HepG2 (cell line): ENCODE data around the gene PRM2. TPM values are rescaled to one million over a fixed set of nuclear protein-coding genes. Genes with fewer than 3 reads are reported as not detected.
A peak's percentile ranks its signal among the peaks of the same experiment; 100 is the strongest.

ENCODE experiments used
- BCL6 ChIP-seq: IDR thresholded peaks from 2 replicates; pipeline ENCODE4 v1.6.1; 2016; ENCODE audit warnings: missing genetic modification reagents, missing compliant biosample characterization
- BRD4 ChIP-seq: sonication (generic); formaldehyde crosslinking; IDR thresholded peaks from 2 replicates; pipeline ENCODE4 v1.4.0; 2020; ENCODE audit warnings: missing genetic modification reagents
- CREM ChIP-seq, 2 experiments: sonication (generic) in 1 of 2; formaldehyde crosslinking in 1 of 2; IDR thresholded peaks; 2 replicates each; pipeline versions ENCODE4 v1.4.0 to v1.6.1; 2016 to 2020; ENCODE audit warnings: antibody characterized with exemption in 1 of 2, mild to moderate bottlenecking in 1 of 2, missing genetic modification reagents in 1 of 2
- MAF1 ChIP-seq: sonication (generic); formaldehyde crosslinking; IDR thresholded peaks from 2 replicates; pipeline ENCODE4 v1.5.0; 2020; ENCODE audit warnings: missing genetic modification reagents, borderline replicate concordance
- MIXL1 ChIP-seq: IDR thresholded peaks from 2 replicates; pipeline ENCODE4 v1.6.1; 2016
- NFE2L2 ChIP-seq: fragments of 150-350 bp; IDR thresholded peaks from 2 replicates; pipeline ENCODE4 v1.6.1; 2014; ENCODE audit warnings: low read length
- NFIB ChIP-seq: sonication (generic); formaldehyde crosslinking; IDR thresholded peaks from 2 replicates; pipeline ENCODE4 v1.9.0; 2021; ENCODE audit warnings: missing genetic modification reagents, mild to moderate bottlenecking, borderline replicate concordance
- RFX1 ChIP-seq: fragments of 450-650 bp; IDR thresholded peaks from 2 replicates; pipeline ENCODE4 v1.6.1; 2017
- SKI ChIP-seq: fragments of 450-650 bp; IDR thresholded peaks from one replicate; pipeline ENCODE4 v1.6.1; 2018; ENCODE audit warnings: mild to moderate bottlenecking; ENCODE audit not compliant: partially characterized antibody
- SRSF1 ChIP-seq: fragments of 200-400 bp; formaldehyde crosslinking; optimal IDR thresholded peaks from 2 replicates; pipeline ENCODE3; 2017; ENCODE audit warnings: mild to moderate bottlenecking, low read depth, low read length, moderate library complexity
- TAF1 ChIP-seq: sonication (generic); formaldehyde crosslinking; IDR thresholded peaks from 2 replicates; pipeline ENCODE4 v1.4.0; 2020; ENCODE audit warnings: missing genetic modification reagents
- ZNF17 ChIP-seq: sonication (generic); formaldehyde crosslinking; IDR thresholded peaks from 2 replicates; pipeline ENCODE4 v1.5.0; 2020; ENCODE audit warnings: mild to moderate bottlenecking, missing genetic modification reagents
- ZNF572 ChIP-seq: sonication (generic); formaldehyde crosslinking; IDR thresholded peaks from 2 replicates; pipeline ENCODE4 v1.5.1; 2020; ENCODE audit warnings: mild to moderate bottlenecking, missing genetic modification reagents
- polyA plus RNA-seq, 8 experiments: library from polyadenylated mRNA; depleted of rRNA in 3 of 8; stranded (reverse) in 7 of 8; unstranded in 1 of 8; fragments of >200 nt; fragmentation: Illumina TruSeq in 4 of 8; extraction: Trizol in 4 of 8; gene quantifications; 2 replicates each; pipeline versions ENCODE4 v1.2.1 to v1.2.3, GENCODE V29; 2011 to 2016; ENCODE audit warnings: low read depth in 4 of 8, missing spikeins in 1 of 8, mixed read lengths in 1 of 8; ENCODE audit not compliant: insufficient read depth in 1 of 8
- total RNA-seq, 5 experiments: library from RNA; depleted of rRNA; stranded (reverse); fragments of >200 nt; fragmentation: Illumina TruSeq; extraction: Trizol; gene quantifications; 2 replicates each; pipeline ENCODE4 v1.2.3, GENCODE V29; 2016; ENCODE audit warnings: low read depth in 1 of 5
- TF ChIP-seq, protein P1 (sequence below): sonication (generic); formaldehyde crosslinking; IDR thresholded peaks from 2 replicates; pipeline ENCODE4 v1.5.1; 2020; ENCODE audit warnings: missing genetic modification reagents, mild to moderate bottlenecking, borderline replicate concordance
- TF ChIP-seq, protein P2 (sequence below): IDR thresholded peaks from 2 replicates; pipeline ENCODE4 v1.6.1; 2018; ENCODE audit warnings: missing genetic modification reagents, mild to moderate bottlenecking, missing compliant biosample characterization
- TF ChIP-seq, protein P3 (sequence below): sonication (generic); formaldehyde crosslinking; IDR thresholded peaks from 2 replicates; pipeline ENCODE4 v1.5.0; 2020; ENCODE audit warnings: missing genetic modification reagents
- TF ChIP-seq, protein P4 (sequence below): sonication (generic); formaldehyde crosslinking; IDR thresholded peaks from 2 replicates; pipeline ENCODE4 v1.4.0; 2020; ENCODE audit warnings: missing genetic modification reagents, borderline replicate concordance
- TF ChIP-seq, protein P5 (sequence below): sonication (generic); formaldehyde crosslinking; IDR thresholded peaks from 2 replicates; pipeline ENCODE4 v1.4.0; 2020; ENCODE audit warnings: missing genetic modification reagents, borderline replicate concordance

The PRM2 gene
- total and polyA plus RNA-seq, 2 of the 13 experiments (the other 11 are each of a cell fraction or from before 2014, with no cell fraction given) = 0.54 TPM; not detected in 1

DNA sequence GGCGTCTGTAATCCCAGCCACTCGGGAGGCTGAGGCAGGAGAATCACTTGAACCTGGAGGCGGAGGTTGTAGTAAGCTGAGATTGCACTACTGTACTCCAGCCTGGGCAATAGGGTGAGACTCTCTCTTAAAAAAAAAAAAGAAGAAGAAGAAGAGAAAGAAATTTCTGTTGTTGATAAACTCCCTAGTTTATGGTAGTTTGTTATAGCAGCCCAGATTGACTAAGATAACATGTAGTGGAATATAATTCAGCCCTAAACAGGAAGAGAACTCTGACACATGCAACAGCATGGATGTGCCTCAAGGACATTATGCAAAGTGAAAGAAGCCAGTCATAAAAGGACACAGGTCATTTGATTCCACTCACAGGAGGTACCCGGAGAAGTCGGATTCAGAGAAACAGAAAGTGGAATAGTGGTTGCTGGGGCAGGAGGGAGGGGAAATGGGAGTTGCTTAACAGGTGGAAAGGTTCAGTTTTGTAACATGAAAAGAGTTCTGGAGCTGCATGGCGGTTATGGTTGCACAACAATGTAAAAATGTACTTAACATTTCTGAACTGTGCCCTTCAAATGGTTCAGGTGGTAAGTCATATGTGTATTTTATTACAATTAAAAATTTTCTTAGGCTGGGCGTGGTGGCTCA lies 30.8 kb upstream of the PRM2 start (continued):
- TF ChIP-seq, protein P1, sequence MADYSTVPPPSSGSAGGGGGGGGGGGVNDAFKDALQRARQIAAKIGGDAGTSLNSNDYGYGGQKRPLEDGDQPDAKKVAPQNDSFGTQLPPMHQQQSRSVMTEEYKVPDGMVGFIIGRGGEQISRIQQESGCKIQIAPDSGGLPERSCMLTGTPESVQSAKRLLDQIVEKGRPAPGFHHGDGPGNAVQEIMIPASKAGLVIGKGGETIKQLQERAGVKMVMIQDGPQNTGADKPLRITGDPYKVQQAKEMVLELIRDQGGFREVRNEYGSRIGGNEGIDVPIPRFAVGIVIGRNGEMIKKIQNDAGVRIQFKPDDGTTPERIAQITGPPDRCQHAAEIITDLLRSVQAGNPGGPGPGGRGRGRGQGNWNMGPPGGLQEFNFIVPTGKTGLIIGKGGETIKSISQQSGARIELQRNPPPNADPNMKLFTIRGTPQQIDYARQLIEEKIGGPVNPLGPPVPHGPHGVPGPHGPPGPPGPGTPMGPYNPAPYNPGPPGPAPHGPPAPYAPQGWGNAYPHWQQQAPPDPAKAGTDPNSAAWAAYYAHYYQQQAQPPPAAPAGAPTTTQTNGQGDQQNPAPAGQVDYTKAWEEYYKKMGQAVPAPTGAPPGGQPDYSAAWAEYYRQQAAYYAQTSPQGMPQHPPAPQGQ (CRISPR knock-in tag) = no peak
- TF ChIP-seq MIXL1 (CRISPR knock-in tag) (no peak), SKI (peak; percentile 83), RFX1 (no peak), BRD4 (no peak), ZNF572 (no peak), NFIB (no peak), SRSF1 (no peak), MAF1 (CRISPR knock-in tag) (no peak), BCL6 (peak; percentile 78), NFE2L2 (no peak), ZNF17 (CRISPR knock-in tag) (no peak), CREM (IDR thresholded peaks at IDR 0.05) (peak; percentile 74; the same call in 1 of the 2 replicates), CREM (CRISPR knock-in tag; IDR thresholded peaks at IDR 0.05) (no peak), TAF1 (CRISPR knock-in tag) (no peak)
- TF ChIP-seq, protein P2, sequence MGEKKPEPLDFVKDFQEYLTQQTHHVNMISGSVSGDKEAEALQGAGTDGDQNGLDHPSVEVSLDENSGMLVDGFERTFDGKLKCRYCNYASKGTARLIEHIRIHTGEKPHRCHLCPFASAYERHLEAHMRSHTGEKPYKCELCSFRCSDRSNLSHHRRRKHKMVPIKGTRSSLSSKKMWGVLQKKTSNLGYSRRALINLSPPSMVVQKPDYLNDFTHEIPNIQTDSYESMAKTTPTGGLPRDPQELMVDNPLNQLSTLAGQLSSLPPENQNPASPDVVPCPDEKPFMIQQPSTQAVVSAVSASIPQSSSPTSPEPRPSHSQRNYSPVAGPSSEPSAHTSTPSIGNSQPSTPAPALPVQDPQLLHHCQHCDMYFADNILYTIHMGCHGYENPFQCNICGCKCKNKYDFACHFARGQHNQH (CRISPR knock-in tag) = peak; percentile 63
- TF ChIP-seq, protein P3, sequence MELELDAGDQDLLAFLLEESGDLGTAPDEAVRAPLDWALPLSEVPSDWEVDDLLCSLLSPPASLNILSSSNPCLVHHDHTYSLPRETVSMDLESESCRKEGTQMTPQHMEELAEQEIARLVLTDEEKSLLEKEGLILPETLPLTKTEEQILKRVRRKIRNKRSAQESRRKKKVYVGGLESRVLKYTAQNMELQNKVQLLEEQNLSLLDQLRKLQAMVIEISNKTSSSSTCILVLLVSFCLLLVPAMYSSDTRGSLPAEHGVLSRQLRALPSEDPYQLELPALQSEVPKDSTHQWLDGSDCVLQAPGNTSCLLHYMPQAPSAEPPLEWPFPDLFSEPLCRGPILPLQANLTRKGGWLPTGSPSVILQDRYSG (CRISPR knock-in tag) = 0 out of 2 replicates have a peak, but pooled peaks have one; percentile 53
- TF ChIP-seq, protein P4, sequence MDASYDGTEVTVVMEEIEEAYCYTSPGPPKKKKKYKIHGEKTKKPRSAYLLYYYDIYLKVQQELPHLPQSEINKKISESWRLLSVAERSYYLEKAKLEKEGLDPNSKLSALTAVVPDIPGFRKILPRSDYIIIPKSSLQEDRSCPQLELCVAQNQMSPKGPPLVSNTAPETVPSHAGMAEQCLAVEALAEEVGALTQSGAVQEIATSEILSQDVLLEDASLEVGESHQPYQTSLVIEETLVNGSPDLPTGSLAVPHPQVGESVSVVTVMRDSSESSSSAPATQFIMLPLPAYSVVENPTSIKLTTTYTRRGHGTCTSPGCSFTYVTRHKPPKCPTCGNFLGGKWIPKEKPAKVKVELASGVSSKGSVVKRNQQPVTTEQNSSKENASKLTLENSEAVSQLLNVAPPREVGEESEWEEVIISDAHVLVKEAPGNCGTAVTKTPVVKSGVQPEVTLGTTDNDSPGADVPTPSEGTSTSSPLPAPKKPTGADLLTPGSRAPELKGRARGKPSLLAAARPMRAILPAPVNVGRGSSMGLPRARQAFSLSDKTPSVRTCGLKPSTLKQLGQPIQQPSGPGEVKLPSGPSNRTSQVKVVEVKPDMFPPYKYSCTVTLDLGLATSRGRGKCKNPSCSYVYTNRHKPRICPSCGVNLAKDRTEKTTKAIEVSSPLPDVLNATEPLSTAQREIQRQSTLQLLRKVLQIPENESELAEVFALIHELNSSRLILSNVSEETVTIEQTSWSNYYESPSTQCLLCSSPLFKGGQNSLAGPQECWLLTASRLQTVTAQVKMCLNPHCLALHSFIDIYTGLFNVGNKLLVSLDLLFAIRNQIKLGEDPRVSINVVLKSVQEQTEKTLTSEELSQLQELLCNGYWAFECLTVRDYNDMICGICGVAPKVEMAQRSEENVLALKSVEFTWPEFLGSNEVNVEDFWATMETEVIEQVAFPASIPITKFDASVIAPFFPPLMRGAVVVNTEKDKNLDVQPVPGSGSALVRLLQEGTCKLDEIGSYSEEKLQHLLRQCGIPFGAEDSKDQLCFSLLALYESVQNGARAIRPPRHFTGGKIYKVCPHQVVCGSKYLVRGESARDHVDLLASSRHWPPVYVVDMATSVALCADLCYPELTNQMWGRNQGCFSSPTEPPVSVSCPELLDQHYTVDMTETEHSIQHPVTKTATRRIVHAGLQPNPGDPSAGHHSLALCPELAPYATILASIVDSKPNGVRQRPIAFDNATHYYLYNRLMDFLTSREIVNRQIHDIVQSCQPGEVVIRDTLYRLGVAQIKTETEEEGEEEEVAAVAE = peak; percentile 30; the same call in 1 of the 2 replicates
- TF ChIP-seq, protein P5, sequence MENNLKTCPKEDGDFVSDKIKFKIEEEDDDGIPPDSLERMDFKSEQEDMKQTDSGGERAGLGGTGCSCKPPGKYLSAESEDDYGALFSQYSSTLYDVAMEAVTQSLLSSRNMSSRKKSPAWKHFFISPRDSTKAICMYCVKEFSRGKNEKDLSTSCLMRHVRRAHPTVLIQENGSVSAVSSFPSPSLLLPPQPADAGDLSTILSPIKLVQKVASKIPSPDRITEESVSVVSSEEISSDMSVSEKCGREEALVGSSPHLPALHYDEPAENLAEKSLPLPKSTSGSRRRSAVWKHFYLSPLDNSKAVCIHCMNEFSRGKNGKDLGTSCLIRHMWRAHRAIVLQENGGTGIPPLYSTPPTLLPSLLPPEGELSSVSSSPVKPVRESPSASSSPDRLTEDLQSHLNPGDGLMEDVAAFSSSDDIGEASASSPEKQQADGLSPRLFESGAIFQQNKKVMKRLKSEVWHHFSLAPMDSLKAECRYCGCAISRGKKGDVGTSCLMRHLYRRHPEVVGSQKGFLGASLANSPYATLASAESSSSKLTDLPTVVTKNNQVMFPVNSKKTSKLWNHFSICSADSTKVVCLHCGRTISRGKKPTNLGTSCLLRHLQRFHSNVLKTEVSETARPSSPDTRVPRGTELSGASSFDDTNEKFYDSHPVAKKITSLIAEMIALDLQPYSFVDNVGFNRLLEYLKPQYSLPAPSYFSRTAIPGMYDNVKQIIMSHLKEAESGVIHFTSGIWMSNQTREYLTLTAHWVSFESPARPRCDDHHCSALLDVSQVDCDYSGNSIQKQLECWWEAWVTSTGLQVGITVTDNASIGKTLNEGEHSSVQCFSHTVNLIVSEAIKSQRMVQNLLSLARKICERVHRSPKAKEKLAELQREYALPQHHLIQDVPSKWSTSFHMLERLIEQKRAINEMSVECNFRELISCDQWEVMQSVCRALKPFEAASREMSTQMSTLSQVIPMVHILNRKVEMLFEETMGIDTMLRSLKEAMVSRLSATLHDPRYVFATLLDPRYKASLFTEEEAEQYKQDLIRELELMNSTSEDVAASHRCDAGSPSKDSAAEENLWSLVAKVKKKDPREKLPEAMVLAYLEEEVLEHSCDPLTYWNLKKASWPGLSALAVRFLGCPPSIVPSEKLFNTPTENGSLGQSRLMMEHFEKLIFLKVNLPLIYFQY (CRISPR knock-in tag) = peak; percentile 69
